ENCODE results near the gene VRK1. TPM values are rescaled to one million over a fixed set of nuclear protein-coding genes. Genes with fewer than 3 reads are reported as not detected.

The VRK1 gene
- total and polyA plus RNA-seq, 10 of the 15 experiments (the other 5 are each of a cell fraction or from before 2014, with no cell fraction given), result 50.9 to 137 (median 84.7) TPM

GRCh38 chr14:96762650-96763049 lies 34.5 kb upstream of the VRK1 start:
- FAIRE-seq (peak; percentile 78), DNase-seq (ENCODE audit: low read depth, low spot score) (peak; percentile 65), ATAC-seq (peak; percentile 99)
- in situ Hi-C loops (cut with MboI) (no loop called here), intact Hi-C loops (cut with micrococcal nuclease; ENCODE audit: unreplicated experiment) (no loop called here)
- Histone ChIP-seq H2AFZ (ENCODE audit: control insufficient read depth, low read depth, low read length) (peak overlapping the region; percentile 71), H3K27ac (ENCODE audit: control insufficient read depth, insufficient read depth) (no peak overlapping the region), H3K27me3 (replicated peaks in 1 of 2; ENCODE audit: control insufficient read depth in 2 of 2, insufficient read depth in 2 of 2, low read length in 1 of 2) (peaks cover 0 to 4% of the 10 kb centered on the region in 2 experiments; a peak in 1 of 4 replicates), H3K79me2 (ENCODE audit: control insufficient read depth, insufficient read depth, low read length) (no peaks in the 10 kb centered on the region), H4K20me1 (ENCODE audit: control insufficient read depth, insufficient read depth) (no peaks in the 10 kb centered on the region), H3K36me3 (ENCODE audit: control insufficient read depth in 2 of 2, insufficient read depth in 2 of 2, low read length in 1 of 2) (no peaks in the 10 kb centered on the region), H3K4me1 (ENCODE audit: control insufficient read depth, insufficient read depth, low read length) (no peaks in the 10 kb centered on the region), H3K4me2 (ENCODE audit: control insufficient read depth, insufficient read depth) (no peak overlapping the region), H3K9me3 (replicated peaks; ENCODE audit: control insufficient read depth, insufficient read depth, low read length) (no peaks in the 10 kb centered on the region), H3K9ac (ENCODE audit: control insufficient read depth, insufficient read depth, low read length) (no peak overlapping the region), H3K4me3 (0 out of 2 replicates have a peak overlapping the region, but pooled peaks have one; percentile 5)
- CTCF ChIA-PET, result interaction anchor here (0.8 to 2.0 kb wide), 4 partner anchors 21 to 195 kb away, joined by 3 to 7 read pairs (median 4); no protein-coding TSS in a partner anchor
- SMC1A ChIA-PET (ENCODE audit: uncharacterized antibody, unreplicated experiment), result interaction anchor here (1.1 to 1.7 kb wide), 3 partner anchors 52 to 90 kb away, joined by 3 to 12 read pairs (median 4); no protein-coding TSS in a partner anchor
- RAD21 ChIA-PET (ENCODE audit: unreplicated experiment), result interaction anchor here (0.7 to 3.8 kb wide), 3 partner anchors 22 to 230 kb away, joined by 3 to 25 read pairs (median 3); no protein-coding TSS in a partner anchor
- whole genome bisulfite sequencing (ENCODE audit: insufficient coverage, insufficient replicate concordance, low lambda C conversion rate, missing lambda C conversion rate), result 0% methylated on average over 3 of the region's 3 CpGs
- BruUV-seq (replicated peaks), result no TSS peak
- TF ChIP-seq RUNX3 (IDR thresholded peaks at IDR 0.05; ENCODE audit: low read length) (peak; percentile 42; the same call in 1 of the 2 replicates), TAF1 (IDR thresholded peaks at IDR 0.05; ENCODE audit: borderline replicate concordance, low read depth, low read length) (no peak), USF1 (IDR thresholded peaks at IDR 0.05; ENCODE audit: borderline replicate concordance, extremely low read length, insufficient read depth, low read depth, low read length) (peak; percentile 53), HCFC1 (IDR thresholded peaks at IDR 0.05; ENCODE audit: low read length) (peak; percentile 81), MTA2 (IDR thresholded peaks at IDR 0.05; ENCODE audit: low read depth) (no peak), NFYB (IDR thresholded peaks at IDR 0.05; ENCODE audit: insufficient read depth, low read depth, low read length) (peak; percentile 75), SIX5 (IDR thresholded peaks at IDR 0.05; ENCODE audit: low read depth, low read length, severe bottlenecking) (peak; percentile 75), IKZF1 (conservative IDR thresholded peaks at IDR 0.05) (0 out of 2 replicates have a peak, but pooled peaks have one; percentile 20), CREM (IDR thresholded peaks at IDR 0.05; ENCODE audit: low read depth) (no peak), RAD51 (IDR thresholded peaks at IDR 0.05) (peak; percentile 82), SP1 (IDR thresholded peaks at IDR 0.05; ENCODE audit: low read depth, low read length) (peak; percentile 34), USF2 (IDR thresholded peaks at IDR 0.05; ENCODE audit: borderline replicate concordance, low read depth, low read length) (peak; percentile 68; the same call in 1 of the 2 replicates)
- TF ChIP-seq, protein P1, sequence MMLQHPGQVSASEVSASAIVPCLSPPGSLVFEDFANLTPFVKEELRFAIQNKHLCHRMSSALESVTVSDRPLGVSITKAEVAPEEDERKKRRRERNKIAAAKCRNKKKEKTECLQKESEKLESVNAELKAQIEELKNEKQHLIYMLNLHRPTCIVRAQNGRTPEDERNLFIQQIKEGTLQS (IDR thresholded peaks at IDR 0.05; ENCODE audit: borderline replicate concordance, extremely low read depth, low read depth, low read length), result peak; percentile 72; the same call in 1 of the 2 replicates
- POLR2A ChIA-PET, result interaction anchor here (0.6 kb wide), 1 partner anchor 36 kb away, joined by 3 read pairs; no protein-coding TSS in a partner anchor

Measured in GM12878 (cell line).